Breast epithelium (tissue), 3 donors: ENCODE data around the gene WDFY2.

Source experiments
- CTCF ChIP-seq, 3 donors: fragments of 450-650 bp; IDR thresholded peaks; one replicate each; pipeline ENCODE4 v1.5.1; 2016 to 2017; ENCODE audit warnings: antibody characterized with exemption in 3 of 3, mild to moderate bottlenecking in 3 of 3, moderate library complexity in 3 of 3
- POLR2A ChIP-seq: fragments of 450-650 bp; IDR thresholded peaks from one replicate; pipeline ENCODE4 v1.6.1; 2016; ENCODE audit warnings: antibody characterized with exemption, mild to moderate bottlenecking, moderate library complexity
- POLR2AphosphoS5 ChIP-seq, 3 donors: sonication (generic); formaldehyde crosslinking; IDR thresholded peaks; one replicate each; pipeline ENCODE4 v1.6.1; 2017; ENCODE audit warnings: antibody characterized with exemption in 3 of 3

GRCh38 chr13:51629491-51630287, 45.4 kb downstream of the WDFY2 start:
- no peak for TF ChIP-seq CTCF (IDR thresholded peaks at IDR 0.05)
- TF ChIP-seq POLR2A: no peak
- TF ChIP-seq POLR2AphosphoS5 (IDR thresholded peaks at IDR 0.05): no peak
